Measurements from ENCODE around the gene PTPRN2.
"Not testable (repeated sequence)": the region's sequence is repeated elsewhere in the genome, so short reads cannot be mapped to it uniquely, and the experiment has no call there.

Gene PTPRN2

DNA sequence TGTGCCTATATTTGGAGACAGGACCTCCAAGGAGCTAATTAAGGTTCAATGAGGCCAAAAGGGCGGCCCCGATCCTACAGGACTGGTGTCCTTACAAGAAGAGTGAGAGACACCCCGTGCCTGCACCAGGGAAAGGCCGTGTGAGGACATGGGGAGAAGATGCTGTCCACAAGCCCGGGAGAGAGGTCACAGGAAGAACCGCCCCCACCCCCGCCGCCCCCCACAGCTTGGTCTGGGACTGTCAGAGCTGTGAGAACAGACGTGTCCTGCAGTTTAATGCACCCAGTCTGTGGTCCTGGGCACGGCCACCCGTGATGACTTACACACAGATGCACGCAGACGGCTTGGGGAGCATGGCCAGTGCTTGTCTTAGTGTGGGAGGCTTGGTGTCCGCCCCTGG, 851.3 kb downstream of the PTPRN2 start:
- ChIA-PET POLR2A (no interaction called here), CTCF (no interaction called here)
- no peak for DNase-seq (ENCODE audit: extremely low spot score)
- TF ChIP-seq NFRKB (IDR thresholded peaks at IDR 0.05) (no peak), SUZ12 (IDR thresholded peaks at IDR 0.05) (no peak), ARNT (IDR thresholded peaks at IDR 0.05) (no peak), SP1 (IDR thresholded peaks at IDR 0.05) (no peak), FOXM1 (IDR thresholded peaks at IDR 0.05; ENCODE audit: borderline replicate concordance) (no peak), TARDBP (IDR thresholded peaks at IDR 0.05) (no peak), BHLHE40 (IDR thresholded peaks at IDR 0.05; ENCODE audit: borderline replicate concordance) (no peak), L3MBTL2 (conservative IDR thresholded peaks at IDR 0.05) (no peak), FOXK2 (IDR thresholded peaks at IDR 0.05) (no peak), PKNOX1 (IDR thresholded peaks at IDR 0.05) (no peak), FOXA1 (IDR thresholded peaks at IDR 0.05) (no peak), CTBP1 (IDR thresholded peaks at IDR 0.05; ENCODE audit: borderline replicate concordance) (no peak), ELF4 (IDR thresholded peaks at IDR 0.05) (no peak), HDGF (IDR thresholded peaks at IDR 0.05; ENCODE audit: borderline replicate concordance) (no peak), LEF1 (IDR thresholded peaks at IDR 0.05; ENCODE audit: borderline replicate concordance) (no peak), ZNF384 (IDR thresholded peaks at IDR 0.05) (no peak)

DNA sequence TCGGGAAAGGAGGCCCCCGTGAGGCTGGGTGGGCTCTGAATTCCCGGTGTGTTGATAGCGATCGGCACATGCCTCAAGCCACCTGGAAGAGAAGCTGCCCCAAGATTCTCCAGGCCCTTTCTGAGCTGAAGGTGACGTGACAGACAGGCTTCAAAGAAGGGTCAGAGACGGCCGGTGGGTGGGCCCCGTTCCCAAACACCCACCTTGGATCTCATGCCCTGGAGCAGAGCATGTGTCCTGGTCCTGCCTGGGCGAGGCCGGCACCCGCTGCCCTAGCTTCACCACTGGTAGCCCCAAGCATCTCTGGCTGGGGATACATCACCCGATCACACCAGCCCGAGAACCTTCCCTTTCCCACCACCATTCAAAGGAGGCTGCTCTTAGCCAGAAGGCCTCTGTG, 851.8 kb downstream of the PTPRN2 start:
- POLR2A ChIA-PET, result no interaction called here

GRCh38 chr7:157734676-157735640, 852.7 kb downstream of the PTPRN2 start:
- POLR2A ChIA-PET, result no interaction called here
- no peak for TF ChIP-seq ZNF384 (IDR thresholded peaks at IDR 0.05)
- TF ChIP-seq BHLHE40 (IDR thresholded peaks at IDR 0.05; ENCODE audit: borderline replicate concordance), result no peak
- no peak for TF ChIP-seq L3MBTL2 (conservative IDR thresholded peaks at IDR 0.05)
- no peak for TF ChIP-seq FOXM1 (IDR thresholded peaks at IDR 0.05; ENCODE audit: borderline replicate concordance)
- no peak for TF ChIP-seq ELF4 (IDR thresholded peaks at IDR 0.05)
- TF ChIP-seq PKNOX1 (IDR thresholded peaks at IDR 0.05), result no peak
- no peak for TF ChIP-seq CTBP1 (IDR thresholded peaks at IDR 0.05; ENCODE audit: borderline replicate concordance)
- TF ChIP-seq FOXK2 (IDR thresholded peaks at IDR 0.05), result no peak
- no peak for TF ChIP-seq SUZ12 (IDR thresholded peaks at IDR 0.05)
- TF ChIP-seq FOXA1 (IDR thresholded peaks at IDR 0.05), result no peak
- no peak for TF ChIP-seq TARDBP (IDR thresholded peaks at IDR 0.05)
- no peak for TF ChIP-seq SP1 (IDR thresholded peaks at IDR 0.05)
- TF ChIP-seq HDGF (IDR thresholded peaks at IDR 0.05; ENCODE audit: borderline replicate concordance), result no peak
- no peak for TF ChIP-seq LEF1 (IDR thresholded peaks at IDR 0.05; ENCODE audit: borderline replicate concordance)
- no peak for DNase-seq (ENCODE audit: extremely low spot score)
- CTCF ChIA-PET, result no interaction called here

More for the DNA sequence above, 851.8 kb downstream of the PTPRN2 start:
- TF ChIP-seq NFRKB (IDR thresholded peaks at IDR 0.05) (no peak), SUZ12 (IDR thresholded peaks at IDR 0.05) (no peak), FOXK2 (IDR thresholded peaks at IDR 0.05) (no peak), SP1 (IDR thresholded peaks at IDR 0.05) (no peak), HDGF (IDR thresholded peaks at IDR 0.05; ENCODE audit: borderline replicate concordance) (no peak)
- CTCF ChIA-PET, result no interaction called here
- DNase-seq (ENCODE audit: extremely low spot score), result no peak

GRCh38 chr7:157733760-157734395, 853.7 kb downstream of the PTPRN2 start:
- CTCF ChIA-PET; DNase-seq (ENCODE audit: extremely low spot score); POLR2A ChIA-PET: not testable (repeated sequence)

DNA sequence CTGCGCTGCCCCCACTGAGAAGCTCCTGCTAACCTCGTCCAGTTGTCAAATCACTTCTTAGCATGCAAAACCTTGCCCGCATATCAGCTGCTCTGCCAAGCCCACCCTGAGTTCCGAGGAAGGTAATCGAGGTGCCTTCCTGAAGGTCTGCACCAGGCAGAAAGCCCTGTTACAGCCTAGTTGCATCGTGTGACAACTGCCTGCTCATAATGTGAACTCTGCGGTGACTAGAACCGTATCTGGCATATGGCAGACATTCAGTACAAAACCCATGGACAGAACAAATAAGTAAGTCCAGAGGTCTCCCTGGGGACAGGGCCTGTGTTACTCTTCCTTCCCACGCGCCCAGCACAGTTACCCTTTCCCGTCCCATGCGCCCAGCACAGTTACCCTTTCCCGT, 856.5 kb downstream of the PTPRN2 start:
- TF ChIP-seq FOXA1 (IDR thresholded peaks at IDR 0.05) (no peak), CTBP1 (IDR thresholded peaks at IDR 0.05; ENCODE audit: borderline replicate concordance) (no peak), ZNF384 (IDR thresholded peaks at IDR 0.05) (no peak), NFRKB (IDR thresholded peaks at IDR 0.05) (no peak), PKNOX1 (IDR thresholded peaks at IDR 0.05) (no peak), ELF4 (IDR thresholded peaks at IDR 0.05) (no peak), HDGF (IDR thresholded peaks at IDR 0.05; ENCODE audit: borderline replicate concordance) (no peak), BHLHE40 (IDR thresholded peaks at IDR 0.05; ENCODE audit: borderline replicate concordance) (no peak), L3MBTL2 (conservative IDR thresholded peaks at IDR 0.05) (no peak), FOXK2 (IDR thresholded peaks at IDR 0.05) (no peak), FOXM1 (IDR thresholded peaks at IDR 0.05; ENCODE audit: borderline replicate concordance) (no peak), SP1 (IDR thresholded peaks at IDR 0.05) (no peak), LEF1 (IDR thresholded peaks at IDR 0.05; ENCODE audit: borderline replicate concordance) (no peak), ARNT (IDR thresholded peaks at IDR 0.05) (no peak), TARDBP (IDR thresholded peaks at IDR 0.05) (no peak), SUZ12 (IDR thresholded peaks at IDR 0.05) (no peak)
- CTCF ChIA-PET, result no interaction called here
- POLR2A ChIA-PET, result no interaction called here
- no peak for DNase-seq (ENCODE audit: extremely low spot score)

GRCh38 chr7:157730614-157731013, 857.0 kb downstream of the PTPRN2 start:
- POLR2A ChIA-PET, result no interaction called here
- no peak for DNase-seq (ENCODE audit: extremely low spot score)
- CTCF ChIA-PET, result no interaction called here
- TF ChIP-seq FOXA1 (IDR thresholded peaks at IDR 0.05) (no peak), PKNOX1 (IDR thresholded peaks at IDR 0.05) (no peak), LEF1 (IDR thresholded peaks at IDR 0.05; ENCODE audit: borderline replicate concordance) (no peak), TARDBP (IDR thresholded peaks at IDR 0.05) (no peak), FOXM1 (IDR thresholded peaks at IDR 0.05; ENCODE audit: borderline replicate concordance) (no peak), ZNF384 (IDR thresholded peaks at IDR 0.05) (no peak), FOXK2 (IDR thresholded peaks at IDR 0.05) (no peak), SUZ12 (IDR thresholded peaks at IDR 0.05) (no peak), BHLHE40 (IDR thresholded peaks at IDR 0.05; ENCODE audit: borderline replicate concordance) (no peak), ARNT (IDR thresholded peaks at IDR 0.05) (no peak), ELF4 (IDR thresholded peaks at IDR 0.05) (no peak), NFRKB (IDR thresholded peaks at IDR 0.05) (no peak), HDGF (IDR thresholded peaks at IDR 0.05; ENCODE audit: borderline replicate concordance) (no peak), SP1 (IDR thresholded peaks at IDR 0.05) (no peak), CTBP1 (IDR thresholded peaks at IDR 0.05; ENCODE audit: borderline replicate concordance) (no peak), L3MBTL2 (conservative IDR thresholded peaks at IDR 0.05) (no peak)
